Neuronal stem cell (in vitro differentiated cells): ENCODE data around the gene LTN1.
"Not testable (repeated sequence)": the region's sequence is repeated elsewhere in the genome, so short reads cannot be mapped to it uniquely, and the experiment has no call there.

ENCODE experiments used
- DNase-seq: peaks from one replicate; pipeline ENCODE4 v3.0.0-alpha.2; 2013; ENCODE audit warnings: low spot score
- H2AFZ ChIP-seq: one replicate; pipeline ENCODE4 v1.6.1; 2013; ENCODE audit warnings: mild to moderate bottlenecking, low read length, inconsistent platforms
- H2AK5ac ChIP-seq: 2 replicates; pipeline ENCODE4 v1.6.1; 2013; ENCODE audit warnings: low read depth, mild to moderate bottlenecking, inconsistent platforms, low read length, moderate library complexity, mixed read lengths
- H2BK120ac ChIP-seq: 2 replicates; pipeline ENCODE4 v1.6.1; 2013; ENCODE audit warnings: low read depth, mild to moderate bottlenecking, inconsistent platforms, low read length, moderate library complexity, mixed read lengths
- H2BK12ac ChIP-seq: one replicate; pipeline ENCODE4 v1.6.1; 2013; ENCODE audit warnings: low read length, inconsistent platforms
- H2BK15ac ChIP-seq: 2 replicates; pipeline ENCODE4 v1.6.1; 2013; ENCODE audit warnings: mild to moderate bottlenecking, low read length, inconsistent platforms, mixed read lengths
- H2BK5ac ChIP-seq: one replicate; pipeline ENCODE4 v1.6.1; 2013; ENCODE audit warnings: inconsistent platforms, mild to moderate bottlenecking, low read length, moderate library complexity
- H3K14ac ChIP-seq: one replicate; pipeline ENCODE4 v1.6.1; 2013; ENCODE audit warnings: low read length, inconsistent platforms
- H3K18ac ChIP-seq: 2 replicates; pipeline ENCODE4 v1.6.1; 2013; ENCODE audit warnings: low read length, inconsistent platforms
- H3K23ac ChIP-seq: 2 replicates; pipeline ENCODE4 v1.6.1; 2013; ENCODE audit warnings: low read depth, mild to moderate bottlenecking, mixed read lengths, low read length, inconsistent platforms; ENCODE audit not compliant: poor library complexity
- H3K27ac ChIP-seq: replicated peaks from 3 replicates; pipeline ENCODE4 v1.5.1; 2013; ENCODE audit warnings: low read length, inconsistent platforms
- H3K27me3 ChIP-seq, 3 experiments: 2 replicates each; pipeline ENCODE4 v1.6.1; 2013; ENCODE audit warnings: low read length in 3 of 3, mild to moderate bottlenecking in 2 of 3, inconsistent platforms in 1 of 3, low read depth in 1 of 3, mixed read lengths in 1 of 3, moderate library complexity in 1 of 3; ENCODE audit not compliant: control insufficient read depth in 3 of 3, insufficient read depth in 3 of 3
- H3K36me3 ChIP-seq, 2 donors: replicated peaks in 1 of 2; 2 replicates each; pipeline ENCODE4 v1.6.1; 2013; ENCODE audit warnings: low read length in 2 of 2; ENCODE audit not compliant: control insufficient read depth in 2 of 2, insufficient read depth in 2 of 2
- H3K4ac ChIP-seq: 2 replicates; pipeline ENCODE4 v1.6.1; 2013; ENCODE audit warnings: inconsistent platforms, mild to moderate bottlenecking, low read length, moderate library complexity
- H3K4me1 ChIP-seq, 2 donors: 1 replicate in 1 of 2; 2 replicates in 1 of 2; pipeline ENCODE4 v1.6.1; 2013; ENCODE audit warnings: low read length in 2 of 2, low read depth in 1 of 2; ENCODE audit not compliant: control insufficient read depth in 2 of 2, insufficient read depth in 1 of 2
- H3K4me2 ChIP-seq: one replicate; pipeline ENCODE4 v1.6.1; 2013; ENCODE audit warnings: mild to moderate bottlenecking, low read length, inconsistent platforms; ENCODE audit not compliant: insufficient read depth, poor library complexity, severe bottlenecking
- H3K4me3 ChIP-seq, 2 donors: 2 replicates each; pipeline ENCODE4 v1.5.1; 2013; ENCODE audit warnings: low read length in 2 of 2, mild to moderate bottlenecking in 2 of 2, inconsistent platforms in 1 of 2, moderate library complexity in 1 of 2
- H3K79me1 ChIP-seq: one replicate; pipeline ENCODE4 v1.6.1; 2013; ENCODE audit warnings: low read depth, mild to moderate bottlenecking, inconsistent platforms, low read length, moderate library complexity
- H3K9ac ChIP-seq: one replicate; pipeline ENCODE4 v1.6.1; 2013; ENCODE audit warnings: mild to moderate bottlenecking, low read depth, low read length, inconsistent platforms; ENCODE audit not compliant: poor library complexity
- H3K9me3 ChIP-seq, 2 donors: replicated peaks in 1 of 2; 2 replicates each; pipeline versions ENCODE3 to v1.6.1; 2013; ENCODE audit warnings: low read length in 2 of 2, mild to moderate bottlenecking in 2 of 2, inconsistent platforms in 1 of 2, low read depth in 1 of 2, mixed read lengths in 1 of 2, moderate library complexity in 1 of 2; ENCODE audit not compliant: control insufficient read depth in 2 of 2, insufficient read depth in 1 of 2
- H4K8ac ChIP-seq: one replicate; pipeline ENCODE4 v1.6.1; 2013; ENCODE audit warnings: low read depth, mild to moderate bottlenecking, inconsistent platforms, low read length, moderate library complexity
- H4K91ac ChIP-seq: one replicate; pipeline ENCODE4 v1.6.1; 2013; ENCODE audit warnings: low read length, low read depth, mild to moderate bottlenecking, inconsistent platforms; ENCODE audit not compliant: poor library complexity
- WGBS, 2 donors: extraction: QIAGEN DNeasy Blood & Tissue Kit; methylation state at CpG; one replicate each; pipeline ENCODE4 v1.1.7; 2013; ENCODE audit warnings: missing lambda C conversion rate in 2 of 2, mixed read lengths in 1 of 2; ENCODE audit not compliant: insufficient read length in 2 of 2, insufficient replicate concordance in 1 of 2; ENCODE audit errors: extremely low coverage in 2 of 2; 5-methylcytosine and 5-hydroxymethylcytosine counted together

LTN1 gene

DNA sequence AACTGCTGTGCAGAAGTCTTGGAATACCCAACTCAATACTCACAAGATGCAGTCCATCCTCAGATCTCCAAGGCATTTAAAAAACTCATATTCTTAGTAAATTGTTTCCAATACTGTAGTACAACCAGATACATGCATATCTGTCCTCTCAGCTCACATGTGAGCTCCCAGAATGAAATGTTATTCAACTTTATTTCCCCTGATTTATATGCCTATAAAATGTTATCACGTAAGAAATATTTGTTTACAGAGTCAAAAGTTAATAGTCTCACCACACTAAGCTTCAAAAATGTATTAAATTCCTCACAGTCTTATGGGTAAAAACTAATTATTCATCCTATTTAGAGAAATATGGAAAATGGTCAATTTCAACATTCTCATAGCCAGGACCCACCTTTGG, 56.6 kb downstream of the LTN1 start:
- no peak overlapping the region for H2AFZ ChIP-seq
- no CpG with 5 or more reads among the region's 1 CpG for WGBS, 2 donors

DNA sequence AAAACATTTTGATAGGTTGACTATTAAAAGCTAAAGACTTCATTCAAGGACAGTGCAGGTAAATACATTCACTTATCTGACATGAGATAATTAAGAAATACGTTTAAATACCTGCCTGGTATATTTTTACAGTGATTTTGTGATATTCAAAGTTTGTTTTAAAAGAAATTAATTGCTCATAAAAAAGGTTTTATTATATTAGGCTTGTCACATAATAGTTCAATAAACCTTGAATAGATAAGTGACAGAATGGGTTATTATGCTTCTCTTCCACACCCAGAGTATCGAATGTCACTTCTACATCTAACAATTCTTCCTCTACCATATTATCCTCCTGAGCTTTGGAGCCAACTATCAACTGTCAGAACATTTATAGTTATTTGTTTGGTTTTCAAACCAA, 60.0 kb downstream of the LTN1 start:
- no peak overlapping the region for H2BK5ac ChIP-seq
- H4K91ac ChIP-seq = no peak overlapping the region
- H3K27ac ChIP-seq = no peak overlapping the region
- H3K4me2 ChIP-seq = no peak overlapping the region
- no peak overlapping the region for H2BK12ac ChIP-seq
- H3K9ac ChIP-seq = no peak overlapping the region
- H2BK15ac ChIP-seq = no peak overlapping the region
- no peak overlapping the region for H3K4ac ChIP-seq
- H3K79me1 ChIP-seq = no peaks in the 10 kb centered on the region
- no peak overlapping the region for H3K23ac ChIP-seq
- H3K18ac ChIP-seq = no peak overlapping the region
- WGBS, 2 donors = no CpG with 5 or more reads among the region's 2 CpGs
- H2BK120ac ChIP-seq = no peak overlapping the region
- no peak overlapping the region for H3K14ac ChIP-seq
- no peaks in the 10 kb centered on the region for H3K27me3 ChIP-seq
- peaks cover 0 to 3% of the 10 kb centered on the region in 2 donors for H3K9me3 ChIP-seq
- H2AFZ ChIP-seq = no peak overlapping the region
- no peak for DNase-seq
- no peaks in the 10 kb centered on the region for H3K4me1 ChIP-seq
- no peak overlapping the region for H2AK5ac ChIP-seq
- no peak overlapping the region for H4K8ac ChIP-seq
- no peak overlapping the region for H3K4me3 ChIP-seq
- H3K36me3 ChIP-seq = peaks cover 2 to 83% of the 10 kb centered on the region in 2 donors

More for the DNA sequence above, 56.6 kb downstream of the LTN1 start:
- Histone ChIP-seq H3K4me1 (no peaks in the 10 kb centered on the region), H2AK5ac (no peak overlapping the region), H3K14ac (no peak overlapping the region), H3K4me3 (no peak overlapping the region), H3K9ac (no peak overlapping the region), H3K9me3 (peaks cover 0 to 3% of the 10 kb centered on the region in 2 donors), H3K36me3 (peaks cover 2 to 85% of the 10 kb centered on the region in 2 donors), H2BK120ac (no peak overlapping the region), H4K91ac (no peak overlapping the region), H3K23ac (no peak overlapping the region), H3K18ac (no peak overlapping the region), H2BK15ac (no peak overlapping the region), H4K8ac (no peak overlapping the region), H2BK12ac (no peak overlapping the region), H2BK5ac (no peak overlapping the region), H3K79me1 (no peaks in the 10 kb centered on the region), H3K4me2 (no peak overlapping the region), H3K27me3 (no peaks in the 10 kb centered on the region), H3K4ac (no peak overlapping the region), H3K27ac (no peak overlapping the region)
- no peak for DNase-seq

DNA sequence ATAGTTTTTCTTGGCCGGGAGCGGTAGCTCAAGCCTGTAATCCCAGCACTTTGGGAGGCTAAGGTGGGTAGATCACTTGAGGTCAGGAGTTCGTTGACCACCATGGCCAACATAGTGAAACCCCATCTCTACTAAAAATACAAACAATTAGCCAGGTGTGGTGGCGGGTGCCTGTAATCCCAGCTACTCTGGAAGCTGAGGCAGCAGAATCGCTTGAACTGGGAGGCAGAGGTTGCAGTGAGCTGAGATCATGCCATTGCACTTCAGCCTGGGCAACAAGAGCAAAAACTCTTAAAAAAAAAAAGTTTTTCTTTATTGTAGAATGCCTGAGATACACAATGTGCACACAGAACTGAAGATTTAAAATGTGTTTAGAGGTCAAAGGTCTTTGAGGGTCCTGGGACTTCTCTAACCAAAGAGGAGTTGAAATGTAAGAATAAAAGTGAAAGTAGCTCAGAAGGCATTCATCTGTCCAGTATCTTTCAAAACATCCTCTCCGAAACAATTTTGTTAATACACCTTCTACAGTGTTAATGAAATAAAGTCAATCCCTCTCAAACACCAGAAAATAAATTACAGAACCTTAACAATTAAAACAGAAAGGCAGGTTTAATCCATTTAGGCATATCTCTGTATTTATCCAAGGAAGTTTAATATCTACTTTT, 60.8 kb downstream of the LTN1 start:
- H3K36me3 ChIP-seq = peaks cover 2 to 77% of the 10 kb centered on the region in 2 donors
- H2BK15ac ChIP-seq = not testable (repeated sequence)
- no CpG with 5 or more reads among the region's 6 CpGs for whole genome bisulfite sequencing, 2 donors

DNA sequence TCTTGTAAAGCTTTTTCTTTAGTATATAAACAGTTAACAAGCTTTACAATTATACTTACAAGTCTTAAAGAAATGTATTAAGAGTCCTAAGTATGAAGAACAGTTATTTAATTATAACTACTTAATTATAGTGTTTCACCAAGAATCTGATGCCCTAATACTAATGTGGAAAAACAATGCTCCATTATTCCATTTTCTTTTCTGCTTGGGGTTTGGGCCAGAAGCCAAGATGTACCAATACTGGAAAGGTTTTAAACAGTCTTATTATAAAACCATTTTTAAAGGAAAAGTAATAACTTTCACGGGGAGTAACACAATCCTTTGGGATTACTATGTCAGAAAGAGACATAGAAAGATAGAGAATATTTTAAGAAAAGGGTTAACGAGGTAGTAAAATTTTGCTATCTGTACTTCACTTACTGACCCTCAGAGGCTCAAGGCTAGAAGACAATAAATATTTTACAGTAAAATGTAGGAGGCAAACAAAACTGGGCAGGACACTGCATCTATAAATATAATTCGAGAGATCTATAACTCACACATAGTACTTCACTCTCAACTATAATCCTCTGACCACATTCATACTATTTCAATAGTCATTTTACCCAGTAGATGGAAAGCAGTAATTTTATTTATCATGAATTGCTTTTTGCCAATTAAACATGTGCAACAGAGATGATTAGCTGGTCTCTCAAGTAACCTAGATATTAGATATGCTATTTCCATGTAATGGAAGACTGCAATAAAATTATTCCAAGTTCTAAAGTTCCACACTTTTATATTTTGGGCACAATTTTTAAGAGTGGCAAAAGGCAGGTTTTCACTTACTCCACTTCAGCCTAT, 63.9 kb downstream of the LTN1 start:
- no peak overlapping the region for H2BK15ac ChIP-seq
- no CpG with 5 or more reads among the region's 3 CpGs for WGBS, 2 donors
- H3K79me1 ChIP-seq = no peaks in the 10 kb centered on the region
- H3K4me2 ChIP-seq = no peak overlapping the region
- H3K9me3 ChIP-seq = no peaks in the 10 kb centered on the region
- no peak overlapping the region for H2BK5ac ChIP-seq
- H3K36me3 ChIP-seq = peaks cover 0 to 49% of the 10 kb centered on the region in 2 donors
- H3K9ac ChIP-seq = no peak overlapping the region
- H3K27ac ChIP-seq = no peak overlapping the region
- H3K4ac ChIP-seq = no peak overlapping the region
- no peak overlapping the region for H2AFZ ChIP-seq
- DNase-seq = no peak
- H3K23ac ChIP-seq = no peak overlapping the region
- H3K14ac ChIP-seq = no peak overlapping the region
- H4K91ac ChIP-seq = no peak overlapping the region
- H2AK5ac ChIP-seq = no peak overlapping the region
- H3K18ac ChIP-seq = no peak overlapping the region
- H3K4me1 ChIP-seq = no peaks in the 10 kb centered on the region
- no peak overlapping the region for H2BK12ac ChIP-seq
- H2BK120ac ChIP-seq = no peak overlapping the region
- no peaks in the 10 kb centered on the region for H3K27me3 ChIP-seq
- H3K4me3 ChIP-seq = no peak overlapping the region
- no peak overlapping the region for H4K8ac ChIP-seq

More for the DNA sequence above, 60.8 kb downstream of the LTN1 start:
- not testable (repeated sequence) for H3K27me3 ChIP-seq, H4K8ac ChIP-seq, H2BK5ac ChIP-seq, H3K4me3 ChIP-seq, H3K23ac ChIP-seq, H3K18ac ChIP-seq, DNase-seq, H3K9me3 ChIP-seq, H2AK5ac ChIP-seq, H3K4ac ChIP-seq, H3K9ac ChIP-seq, H3K14ac ChIP-seq, H2BK12ac ChIP-seq, H2AFZ ChIP-seq, H4K91ac ChIP-seq, H3K4me1 ChIP-seq, H2BK120ac ChIP-seq, H3K79me1 ChIP-seq, H3K27ac ChIP-seq, H3K4me2 ChIP-seq
